H1 (cell line): ENCODE results near the gene COPG1. TPM values are rescaled to one million over a fixed set of nuclear protein-coding genes. Genes with fewer than 3 reads are reported as not detected.

Source experiments
- CTCF ChIA-PET: fragments of 300-600 bp; sonication (Branson Sonifier 250); formaldehyde crosslinking; loops from one replicate; lab custom pipeline; 2021; ENCODE audit not compliant: partially characterized antibody; lab: Charles Lee
- POLR2A ChIA-PET: fragments of 300-600 bp; sonication (Branson Sonifier 250); formaldehyde crosslinking; loops from one replicate; lab custom pipeline; 2021; ENCODE audit warnings: inconsistent platforms; ENCODE audit not compliant: partially characterized antibody; lab: Charles Lee
- DNase-seq, 2 experiments: peaks; one replicate each; pipeline versions ENCODE4 v3.0.0 to v3.0.0-alpha.2; 2010 to 2022; ENCODE audit warnings: low spot score in 2 of 2, low read depth in 1 of 2, mixed read lengths in 1 of 2
- FAIRE-seq: peaks from 2 replicates; lab custom pipeline; 2011; peaks lifted over from hg19 to GRCh38; lab: Jason Lieb, UNC
- H2AFZ ChIP-seq: 2 replicates; pipeline ENCODE4 v1.8.1; 2012; ENCODE audit warnings: low read length, inconsistent platforms
- H2AK5ac ChIP-seq: 2 replicates; pipeline ENCODE4 v1.6.1; 2013; ENCODE audit warnings: low read depth, low read length
- H2BK120ac ChIP-seq: replicated peaks from 2 replicates; pipeline ENCODE3; 2013; ENCODE audit warnings: low read depth, low read length, inconsistent platforms
- H2BK12ac ChIP-seq: 2 replicates; pipeline ENCODE4 v1.6.1; 2013; ENCODE audit warnings: low read depth, low read length
- H2BK15ac ChIP-seq: 2 replicates; pipeline ENCODE4 v1.6.1; 2013; ENCODE audit warnings: low read length
- H2BK20ac ChIP-seq: 2 replicates; pipeline ENCODE4 v1.6.1; 2013; ENCODE audit warnings: low read length
- H2BK5ac ChIP-seq: 2 replicates; pipeline ENCODE4 v1.6.1; 2013; ENCODE audit warnings: low read depth, low read length
- H3K14ac ChIP-seq: 2 replicates; pipeline ENCODE4 v1.6.1; 2013; ENCODE audit warnings: inconsistent platforms; ENCODE audit not compliant: insufficient read length
- H3K18ac ChIP-seq: 2 replicates; pipeline ENCODE4 v1.6.1; 2013; ENCODE audit warnings: low read length; ENCODE audit errors: extremely low read depth
- H3K23ac ChIP-seq: 2 replicates; pipeline ENCODE4 v1.6.1; 2013; ENCODE audit warnings: inconsistent platforms; ENCODE audit not compliant: insufficient read length
- H3K23me2 ChIP-seq: 2 replicates; pipeline ENCODE4 v1.6.1; 2013; ENCODE audit warnings: low read depth, low read length
- H3K27ac ChIP-seq: 2 replicates; pipeline ENCODE4 v1.6.1; 2011; ENCODE audit warnings: low read depth, low read length, inconsistent platforms
- H3K27me3 ChIP-seq, 4 experiments: replicated peaks in 1 of 4; 1 replicate in 1 of 4; 2 replicates in 3 of 4; pipeline versions ENCODE4 v1.6.1 to v1.8.1; 2011 to 2013; ENCODE audit warnings: low read length in 3 of 4, mild to moderate bottlenecking in 3 of 4, inconsistent platforms in 2 of 4, mixed read lengths in 2 of 4, moderate library complexity in 1 of 4; ENCODE audit not compliant: control insufficient read depth in 3 of 4, insufficient read depth in 3 of 4; ENCODE audit errors: extremely low read depth in 1 of 4
- H3K36me3 ChIP-seq, 4 experiments: 2 replicates each; pipeline versions ENCODE4 v1.6.1 to v1.8.1; 2011 to 2013; ENCODE audit warnings: mild to moderate bottlenecking in 4 of 4, low read length in 3 of 4, moderate library complexity in 2 of 4, control low read depth in 1 of 4, inconsistent platforms in 1 of 4; ENCODE audit not compliant: insufficient read depth in 4 of 4, control insufficient read depth in 2 of 4
- H3K4ac ChIP-seq: replicated peaks from 2 replicates; pipeline ENCODE3; 2013; ENCODE audit warnings: low read length, low read depth, mixed read lengths, inconsistent platforms; ENCODE audit not compliant: insufficient read length
- H3K4me1 ChIP-seq, 4 experiments: replicated peaks in 1 of 4; 1 replicate in 1 of 4; 2 replicates in 3 of 4; pipeline versions ENCODE4 v1.6.1 to v1.8.1; 2011 to 2013; ENCODE audit warnings: low read length in 3 of 4, inconsistent platforms in 2 of 4, mixed read lengths in 1 of 4; ENCODE audit not compliant: insufficient read depth in 4 of 4, control insufficient read depth in 3 of 4
- H3K4me2 ChIP-seq, 2 experiments: 2 replicates each; pipeline versions ENCODE4 v1.6.1 to v1.8.1; 2011 to 2013; ENCODE audit warnings: low read depth in 2 of 2, low read length in 2 of 2, control low read depth in 1 of 2, inconsistent platforms in 1 of 2, mild to moderate bottlenecking in 1 of 2; ENCODE audit not compliant: insufficient read depth in 1 of 2
- H3K4me3 ChIP-seq, 4 experiments: fragments of 200-600, 300-600 bp in 1 of 4; sonication (generic), shearing (Covaris generic), sonication (Bioruptor Twin) in 1 of 4; 2 replicates each; pipeline versions ENCODE4 v1.5.1 to v1.8.1; 2011 to 2016; ENCODE audit warnings: low read length in 4 of 4, low read depth in 3 of 4, control low read depth in 2 of 4, inconsistent platforms in 2 of 4, mild to moderate bottlenecking in 2 of 4, mixed read lengths in 1 of 4, moderate library complexity in 1 of 4; ENCODE audit not compliant: insufficient read depth in 2 of 4; ENCODE audit errors: extremely low read depth in 1 of 4
- H3K56ac ChIP-seq: replicated peaks from 2 replicates; pipeline ENCODE3; 2013; ENCODE audit warnings: low read depth, mild to moderate bottlenecking, mixed read lengths, low read length, inconsistent platforms; ENCODE audit not compliant: insufficient read length
- H3K79me1 ChIP-seq: 2 replicates; pipeline ENCODE4 v1.6.1; 2013; ENCODE audit warnings: low read depth, low read length, control low read depth
- H3K79me2 ChIP-seq, 2 experiments: 2 replicates each; pipeline versions ENCODE4 v1.6.1 to v1.8.1; 2012 to 2013; ENCODE audit warnings: low read length in 2 of 2, mild to moderate bottlenecking in 2 of 2, inconsistent platforms in 1 of 2; ENCODE audit not compliant: insufficient read depth in 2 of 2, control insufficient read depth in 1 of 2
- H3K9ac ChIP-seq, 4 experiments: replicated peaks in 1 of 4; 1 replicate in 1 of 4; 2 replicates in 3 of 4; pipeline versions ENCODE4 v1.6.1 to v1.8.1; 2011 to 2013; ENCODE audit warnings: low read depth in 3 of 4, low read length in 3 of 4, control low read depth in 2 of 4, mild to moderate bottlenecking in 2 of 4, moderate library complexity in 2 of 4, inconsistent platforms in 1 of 4; ENCODE audit errors: extremely low read depth in 1 of 4
- H3K9me3 ChIP-seq, 2 experiments: 2 replicates each; pipeline versions ENCODE4 v1.6.1 to v1.8.1; 2012 to 2013; ENCODE audit warnings: mild to moderate bottlenecking in 2 of 2, moderate library complexity in 2 of 2, control low read depth in 1 of 2, inconsistent platforms in 1 of 2, low read depth in 1 of 2, low read length in 1 of 2, mixed read lengths in 1 of 2; ENCODE audit not compliant: insufficient read depth in 2 of 2
- H4K20me1 ChIP-seq, 2 experiments: replicated peaks in 1 of 2; 2 replicates each; pipeline versions ENCODE3 to v1.8.1; 2011 to 2013; ENCODE audit warnings: inconsistent platforms in 2 of 2, low read length in 2 of 2, mild to moderate bottlenecking in 1 of 2; ENCODE audit not compliant: insufficient read depth in 2 of 2, control insufficient read depth in 1 of 2
- H4K5ac ChIP-seq: 2 replicates; pipeline ENCODE4 v1.6.1; 2013; ENCODE audit warnings: low read length, low read depth, mixed read lengths, inconsistent platforms; ENCODE audit not compliant: insufficient read length
- H4K8ac ChIP-seq: 2 replicates; pipeline ENCODE4 v1.8.0; 2013; ENCODE audit warnings: mild to moderate bottlenecking, moderate library complexity, low read length, inconsistent platforms; ENCODE audit not compliant: insufficient read depth; ENCODE audit errors: extremely low read depth
- H4K91ac ChIP-seq: replicated peaks from 2 replicates; pipeline ENCODE3; 2013; ENCODE audit warnings: low read length, mixed read lengths, inconsistent platforms; ENCODE audit not compliant: insufficient read length
- BCL11A ChIP-seq, 2 experiments: IDR thresholded peaks; one replicate each; pipeline ENCODE4 v1.6.1; 2011; ENCODE audit warnings: low read depth in 2 of 2, low read length in 2 of 2, mild to moderate bottlenecking in 2 of 2
- CBX8 ChIP-seq: fragments of 300-800, 300-1000 bp; sonication (generic); IDR thresholded peaks from 2 replicates; pipeline ENCODE4 v1.7.1; 2016; ENCODE audit warnings: low read depth, low read length, borderline replicate concordance
- E2F6 ChIP-seq: IDR thresholded peaks from 2 replicates; pipeline ENCODE4 v1.6.1; 2012; ENCODE audit warnings: inconsistent platforms
- PHF8 ChIP-seq: fragments of 200-600 bp; sonication (generic); conservative IDR thresholded peaks from 2 replicates; pipeline ENCODE4 v1.7.1; 2012; ENCODE audit warnings: low read depth, mild to moderate bottlenecking, inconsistent platforms, low read length, moderate library complexity
- SUZ12 ChIP-seq: fragments of 200-600 bp; sonication (generic); IDR thresholded peaks from 2 replicates; pipeline ENCODE4 v1.6.1; 2012; ENCODE audit warnings: mild to moderate bottlenecking, inconsistent platforms, low read length, moderate library complexity, mixed read lengths
- YY1 ChIP-seq: IDR thresholded peaks from 2 replicates; pipeline ENCODE4 v1.6.1; 2011; ENCODE audit warnings: low read depth, mild to moderate bottlenecking, low read length
- WGBS, 2 experiments: shearing (Covaris generic) in 1 of 2; methylation state at CpG; one replicate each; pipeline versions ENCODE4 v1.1.6 to v1.1.7; 2013 to 2015; ENCODE audit warnings: low lambda C conversion rate in 2 of 2, mixed read lengths in 2 of 2, inconsistent platforms in 1 of 2, low coverage in 1 of 2, missing lambda C conversion rate in 1 of 2; ENCODE audit not compliant: insufficient replicate concordance in 2 of 2, insufficient coverage in 1 of 2, insufficient read length in 1 of 2; ENCODE audit errors: extremely low coverage in 1 of 2, missing lambda C conversion rate in 1 of 2; 5-methylcytosine and 5-hydroxymethylcytosine counted together
- polyA plus RNA-seq, 7 experiments: library from polyadenylated mRNA; depleted of rRNA in 3 of 7; stranded (reverse) in 5 of 7; unstranded in 2 of 7; fragments of >200 nt in 5 of 7; fragments of 200-250 nt in 2 of 7; gene quantifications; 1 replicate in 5 of 7; 2 replicates in 1 of 7; 4 replicates in 1 of 7; pipeline versions ENCODE4 v1.2.1 to v1.2.3, GENCODE V29; 2011 to 2013; ENCODE audit warnings: missing spikeins in 2 of 7, mixed read lengths in 2 of 7
- total RNA-seq: library from RNA; stranded (reverse); fragmentation: NEBNext Ultra II Directional; extraction: Animal tissue kit (Norgen Biotek cat#: 25700); gene quantifications from 2 replicates; pipeline ENCODE4 v1.2.1, GENCODE V29; 2021

The COPG1 gene
- total and polyA plus RNA-seq, 2 of the 8 experiments (the other 6 are each of a cell fraction or from before 2014, with no cell fraction given): 52.7 to 106 TPM

GRCh38 chr3:129226374-129226773, 23.0 kb upstream of the COPG1 start:
- DNase-seq (no peak), FAIRE-seq (no peak)
- no peak overlapping the region for H3K4me3 ChIP-seq
- H2AK5ac ChIP-seq: no peak overlapping the region
- no peak overlapping the region for H2BK120ac ChIP-seq
- H4K20me1 ChIP-seq: no peaks in the 10 kb centered on the region
- no peak overlapping the region for H2BK15ac ChIP-seq
- H3K4ac ChIP-seq: no peak overlapping the region
- H3K79me2 ChIP-seq: no peaks in the 10 kb centered on the region
- ChIA-PET CTCF (interaction anchor here (0.6 to 2.8 kb wide), 4 partner anchors 19 to 173 kb away, joined by 3 to 17 read pairs (median 4); no protein-coding TSS in a partner anchor), POLR2A (interaction anchor here (1.2 to 1.8 kb wide), 3 partner anchors 23 to 139 kb away, joined by 3 to 8 read pairs (median 3); partner anchors contain the start of gene COPG1)
- H2BK20ac ChIP-seq: no peak overlapping the region
- H4K8ac ChIP-seq: no peak overlapping the region
- peak overlapping the region; percentile 13; the same call in 1 of the 2 replicates for H2BK12ac ChIP-seq
- peaks cover 3 to 12% (median 7%) of the 10 kb centered on the region in 4 experiments for H3K4me1 ChIP-seq
- peak overlapping the region; percentile 1; the same call in 1 of the 2 replicates for H2AFZ ChIP-seq
- H3K27me3 ChIP-seq: no peaks in the 10 kb centered on the region; a peak in 1 of 7 replicates
- H3K56ac ChIP-seq: no peak overlapping the region
- no peak overlapping the region for H3K4me2 ChIP-seq
- no peaks in the 10 kb centered on the region for H3K23me2 ChIP-seq
- WGBS, 2 experiments: 88% methylated on average over 6 of the region's 6 CpGs; no CpG with 5 or more reads in 1 of the 2 experiments
- H3K18ac ChIP-seq: no peak overlapping the region
- H3K27ac ChIP-seq: no peak overlapping the region
- no peak overlapping the region for H2BK5ac ChIP-seq
- H3K23ac ChIP-seq: no peak overlapping the region
- H3K9me3 ChIP-seq: no peaks in the 10 kb centered on the region
- H4K5ac ChIP-seq: no peak overlapping the region
- H3K14ac ChIP-seq: no peak overlapping the region
- no peaks in the 10 kb centered on the region for H3K36me3 ChIP-seq
- no peak overlapping the region for H3K9ac ChIP-seq
- no peaks in the 10 kb centered on the region for H3K79me1 ChIP-seq
- no peak overlapping the region for H4K91ac ChIP-seq
- no peak for TF ChIP-seq CBX8
- no peak for TF ChIP-seq BCL11A (IDR thresholded peaks at IDR 0.05; ENCODE audit: low read depth in 2 of 2, low read length in 2 of 2)
- TF ChIP-seq YY1: no peak
- no peak for TF ChIP-seq PHF8
- no peak for TF ChIP-seq E2F6
- TF ChIP-seq SUZ12: no peak
